ENCODE results near the gene ARHGAP11B.
"Not testable (repeated sequence)": the region's sequence is repeated elsewhere in the genome, so short reads cannot be mapped to it uniquely, and the experiment has no call there.

- not testable (repeated sequence) for TF ChIP-seq TAF1, POLR2A (IDR thresholded peaks at IDR 0.05; ENCODE audit: low read depth, low read length)
Observed at GRCh38 chr15:30626632-30627031, 704 bp downstream of the ARHGAP11B start.
